ENCODE results near the gene KXD1. TPM values are rescaled to one million over a fixed set of nuclear protein-coding genes. Genes with fewer than 3 reads are reported as not detected.

Gene KXD1
- polyA plus RNA-seq, 1 of the 3 experiments (the other 2 are of a cell fraction): 151 TPM

- H3K36me3 ChIP-seq (replicated peaks in 1 of 2; ENCODE audit: control insufficient read depth in 1 of 2, insufficient read depth in 2 of 2, low read length in 1 of 2): peaks cover 15 to 40% of the 10 kb centered on the region in 2 experiments
- H3K27me3 ChIP-seq (ENCODE audit: insufficient read depth): no peaks in the 10 kb centered on the region
- peaks cover 4% of the 10 kb centered on the region for H3K79me2 ChIP-seq (ENCODE audit: insufficient read depth)
- H3K4me1 ChIP-seq (ENCODE audit: control insufficient read depth in 1 of 2, insufficient read depth in 2 of 2, low read depth in 1 of 2, low read length in 1 of 2): peaks cover 0 to 4% of the 10 kb centered on the region in 2 experiments; a peak in 1 of 4 replicates
- no peak overlapping the region for H2AFZ ChIP-seq (ENCODE audit: low read depth)
- H3K9me2 ChIP-seq: no peaks in the 10 kb centered on the region
- no peak overlapping the region for H3K27ac ChIP-seq (ENCODE audit: low read depth in 2 of 2, low read length in 1 of 2)
- no peaks in the 10 kb centered on the region for H3K9me3 ChIP-seq
- 0 out of 2 replicates have a peak, but pooled peaks cover under 1% of the 10 kb centered on the region for H4K20me1 ChIP-seq (ENCODE audit: insufficient read depth)
- WGBS (ENCODE audit: low lambda C conversion rate): 96% methylated on average over 7 of the region's 8 CpGs
- H3K9ac ChIP-seq: no peak overlapping the region
- DNase-seq: no peak
- peaks cover 17% of the 10 kb centered on the region for H3F3A ChIP-seq (replicated peaks; ENCODE audit: insufficient read depth)
- no peak for TF ChIP-seq MEF2A (IDR thresholded peaks at IDR 0.05; ENCODE audit: borderline replicate concordance, low read depth)
- no peak for TF ChIP-seq FOXJ3 (CRISPR knock-in tag; IDR thresholded peaks at IDR 0.05)
- TF ChIP-seq RCOR1 (IDR thresholded peaks at IDR 0.05; ENCODE audit: low read length): no peak
- TF ChIP-seq USF1 (IDR thresholded peaks at IDR 0.05; ENCODE audit: borderline replicate concordance, low read depth): no peak
- no peak for TF ChIP-seq CHD2 (IDR thresholded peaks at IDR 0.05; ENCODE audit: low read length, partially characterized antibody)
- TF ChIP-seq, protein P1, sequence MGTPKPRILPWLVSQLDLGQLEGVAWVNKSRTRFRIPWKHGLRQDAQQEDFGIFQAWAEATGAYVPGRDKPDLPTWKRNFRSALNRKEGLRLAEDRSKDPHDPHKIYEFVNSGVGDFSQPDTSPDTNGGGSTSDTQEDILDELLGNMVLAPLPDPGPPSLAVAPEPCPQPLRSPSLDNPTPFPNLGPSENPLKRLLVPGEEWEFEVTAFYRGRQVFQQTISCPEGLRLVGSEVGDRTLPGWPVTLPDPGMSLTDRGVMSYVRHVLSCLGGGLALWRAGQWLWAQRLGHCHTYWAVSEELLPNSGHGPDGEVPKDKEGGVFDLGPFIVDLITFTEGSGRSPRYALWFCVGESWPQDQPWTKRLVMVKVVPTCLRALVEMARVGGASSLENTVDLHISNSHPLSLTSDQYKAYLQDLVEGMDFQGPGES (IDR thresholded peaks at IDR 0.05; ENCODE audit: low read depth, low read length): no peak
- TF ChIP-seq EP300 (IDR thresholded peaks at IDR 0.05; ENCODE audit: borderline replicate concordance in 1 of 2, low read depth in 1 of 2, low read length in 1 of 2): no peak
- no peak for TF ChIP-seq NFIC (IDR thresholded peaks at IDR 0.05; ENCODE audit: borderline replicate concordance)
- TF ChIP-seq, protein P2, sequence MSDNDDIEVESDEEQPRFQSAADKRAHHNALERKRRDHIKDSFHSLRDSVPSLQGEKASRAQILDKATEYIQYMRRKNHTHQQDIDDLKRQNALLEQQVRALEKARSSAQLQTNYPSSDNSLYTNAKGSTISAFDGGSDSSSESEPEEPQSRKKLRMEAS (IDR thresholded peaks at IDR 0.05; ENCODE audit: low read depth): no peak
- no peak overlapping the region for H3K4me2 ChIP-seq
- CTCF ChIA-PET: no interaction called here
- H3K4me3 ChIP-seq (ENCODE audit: low read depth in 2 of 2, low read length in 1 of 2): no peak overlapping the region
- POLR2A ChIA-PET: interaction anchor here (1.0 kb wide), 1 partner anchor 53 kb away, joined by 4 read pairs; no protein-coding TSS in a partner anchor
Observed at GRCh38 chr19:18566953-18567352, 9.3 kb downstream of the KXD1 start.

- no peak overlapping the region for H3K4me3 ChIP-seq (ENCODE audit: low read depth in 2 of 2, low read length in 1 of 2)
- peaks cover 14% of the 10 kb centered on the region for H4K20me1 ChIP-seq (ENCODE audit: insufficient read depth)
- peaks cover 17% of the 10 kb centered on the region for H3F3A ChIP-seq (replicated peaks; ENCODE audit: insufficient read depth)
- no peaks in the 10 kb centered on the region for H3K27me3 ChIP-seq (ENCODE audit: insufficient read depth)
- H2AFZ ChIP-seq (ENCODE audit: low read depth): no peak overlapping the region
- peaks cover 17% of the 10 kb centered on the region for H3K79me2 ChIP-seq (ENCODE audit: insufficient read depth)
- no peak for DNase-seq
- CTCF ChIA-PET: interaction anchor here (1.0 kb wide), 1 partner anchor 21 kb away, joined by 4 read pairs; no protein-coding TSS in a partner anchor
- peaks cover 17 to 35% of the 10 kb centered on the region in 2 experiments for H3K36me3 ChIP-seq (replicated peaks in 1 of 2; ENCODE audit: control insufficient read depth in 1 of 2, insufficient read depth in 2 of 2, low read length in 1 of 2)
- peaks cover 5 to 13% of the 10 kb centered on the region in 2 experiments; a peak in 3 of 4 replicates for H3K4me1 ChIP-seq (ENCODE audit: control insufficient read depth in 1 of 2, insufficient read depth in 2 of 2, low read depth in 1 of 2, low read length in 1 of 2)
- no peak overlapping the region for H3K27ac ChIP-seq (ENCODE audit: low read depth in 2 of 2, low read length in 1 of 2)
- WGBS (ENCODE audit: low lambda C conversion rate): 92% methylated on average over 11 of the region's 15 CpGs
- no peak overlapping the region for H3K9ac ChIP-seq
- H3K9me3 ChIP-seq: no peaks in the 10 kb centered on the region
- POLR2A ChIA-PET: no interaction called here
- H3K4me2 ChIP-seq: no peak overlapping the region
- no peaks in the 10 kb centered on the region for H3K9me2 ChIP-seq
- no peak for TF ChIP-seq GATA2 (CRISPR knock-in tag; IDR thresholded peaks at IDR 0.05)
- TF ChIP-seq GABPA (IDR thresholded peaks at IDR 0.05; ENCODE audit: low read depth): no peak
- TF ChIP-seq USF2 (IDR thresholded peaks at IDR 0.05; ENCODE audit: borderline replicate concordance, low read depth, low read length): no peak
- TF ChIP-seq JUND (IDR thresholded peaks at IDR 0.05): no peak
- TF ChIP-seq, protein P3, sequence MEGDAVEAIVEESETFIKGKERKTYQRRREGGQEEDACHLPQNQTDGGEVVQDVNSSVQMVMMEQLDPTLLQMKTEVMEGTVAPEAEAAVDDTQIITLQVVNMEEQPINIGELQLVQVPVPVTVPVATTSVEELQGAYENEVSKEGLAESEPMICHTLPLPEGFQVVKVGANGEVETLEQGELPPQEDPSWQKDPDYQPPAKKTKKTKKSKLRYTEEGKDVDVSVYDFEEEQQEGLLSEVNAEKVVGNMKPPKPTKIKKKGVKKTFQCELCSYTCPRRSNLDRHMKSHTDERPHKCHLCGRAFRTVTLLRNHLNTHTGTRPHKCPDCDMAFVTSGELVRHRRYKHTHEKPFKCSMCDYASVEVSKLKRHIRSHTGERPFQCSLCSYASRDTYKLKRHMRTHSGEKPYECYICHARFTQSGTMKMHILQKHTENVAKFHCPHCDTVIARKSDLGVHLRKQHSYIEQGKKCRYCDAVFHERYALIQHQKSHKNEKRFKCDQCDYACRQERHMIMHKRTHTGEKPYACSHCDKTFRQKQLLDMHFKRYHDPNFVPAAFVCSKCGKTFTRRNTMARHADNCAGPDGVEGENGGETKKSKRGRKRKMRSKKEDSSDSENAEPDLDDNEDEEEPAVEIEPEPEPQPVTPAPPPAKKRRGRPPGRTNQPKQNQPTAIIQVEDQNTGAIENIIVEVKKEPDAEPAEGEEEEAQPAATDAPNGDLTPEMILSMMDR (IDR thresholded peaks at IDR 0.05): no peak
- TF ChIP-seq USF1 (IDR thresholded peaks at IDR 0.05; ENCODE audit: borderline replicate concordance, low read depth): no peak
- no peak for TF ChIP-seq ELF1 (IDR thresholded peaks at IDR 0.05)
- TF ChIP-seq FOSL2 (IDR thresholded peaks at IDR 0.05; ENCODE audit: borderline replicate concordance, low read depth): no peak
- no peak for TF ChIP-seq RCOR1 (IDR thresholded peaks at IDR 0.05; ENCODE audit: low read length)
- TF ChIP-seq, protein P1 (IDR thresholded peaks at IDR 0.05; ENCODE audit: low read depth, low read length): no peak
- TF ChIP-seq RXRA (IDR thresholded peaks at IDR 0.05; ENCODE audit: borderline replicate concordance, low read depth): no peak
- TF ChIP-seq SMC3 (IDR thresholded peaks at IDR 0.05; ENCODE audit: low read depth, low read length): no peak
- no peak for TF ChIP-seq MXI1 (IDR thresholded peaks at IDR 0.05; ENCODE audit: low read depth, low read length)
Observed at GRCh38 chr19:18568367-18568766, 10.7 kb downstream of the KXD1 start.

Measured in SK-N-SH (cell line).